Hepatocyte (in vitro differentiated cells): ENCODE measurements around the gene RIBC2.
A peak's percentile ranks its signal among the peaks of the same experiment; 100 is the strongest.

Experiments used
- EZH2phosphoT487 ChIP-seq: fragments of 200-600 bp; sonication (generic); IDR thresholded peaks from one replicate; pipeline ENCODE4 v1.6.1; 2018; ENCODE audit warnings: antibody characterized with exemption, mild to moderate bottlenecking, low read depth, moderate library complexity; ENCODE audit not compliant: unreplicated experiment, severe bottlenecking
- TF ChIP-seq, protein P1 (sequence below): fragments of 200-600 bp; sonication (generic); IDR thresholded peaks from 2 replicates; pipeline ENCODE4 v1.5.1; 2016; ENCODE audit warnings: antibody characterized with exemption, mild to moderate bottlenecking; ENCODE audit not compliant: poor library complexity

GRCh38 chr22:45435544-45436139, 22.1 kb downstream of the RIBC2 start:
- TF ChIP-seq, protein P1, sequence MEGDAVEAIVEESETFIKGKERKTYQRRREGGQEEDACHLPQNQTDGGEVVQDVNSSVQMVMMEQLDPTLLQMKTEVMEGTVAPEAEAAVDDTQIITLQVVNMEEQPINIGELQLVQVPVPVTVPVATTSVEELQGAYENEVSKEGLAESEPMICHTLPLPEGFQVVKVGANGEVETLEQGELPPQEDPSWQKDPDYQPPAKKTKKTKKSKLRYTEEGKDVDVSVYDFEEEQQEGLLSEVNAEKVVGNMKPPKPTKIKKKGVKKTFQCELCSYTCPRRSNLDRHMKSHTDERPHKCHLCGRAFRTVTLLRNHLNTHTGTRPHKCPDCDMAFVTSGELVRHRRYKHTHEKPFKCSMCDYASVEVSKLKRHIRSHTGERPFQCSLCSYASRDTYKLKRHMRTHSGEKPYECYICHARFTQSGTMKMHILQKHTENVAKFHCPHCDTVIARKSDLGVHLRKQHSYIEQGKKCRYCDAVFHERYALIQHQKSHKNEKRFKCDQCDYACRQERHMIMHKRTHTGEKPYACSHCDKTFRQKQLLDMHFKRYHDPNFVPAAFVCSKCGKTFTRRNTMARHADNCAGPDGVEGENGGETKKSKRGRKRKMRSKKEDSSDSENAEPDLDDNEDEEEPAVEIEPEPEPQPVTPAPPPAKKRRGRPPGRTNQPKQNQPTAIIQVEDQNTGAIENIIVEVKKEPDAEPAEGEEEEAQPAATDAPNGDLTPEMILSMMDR: peak; percentile 99
- no peak for TF ChIP-seq EZH2phosphoT487
